H1 (cell line): ENCODE data around the gene ZNF425. TPM values are rescaled to one million over a fixed set of nuclear protein-coding genes. Genes with fewer than 3 reads are reported as not detected.

Source experiments
- CEBPB ChIP-seq: IDR thresholded peaks from 2 replicates; pipeline ENCODE4 v1.6.1; 2012; ENCODE audit warnings: low read depth, low read length
- EGR1 ChIP-seq: IDR thresholded peaks from 2 replicates; pipeline ENCODE4 v1.6.1; 2011; ENCODE audit warnings: low read depth, low read length, borderline replicate concordance
- JUN ChIP-seq: IDR thresholded peaks from 2 replicates; pipeline ENCODE4 v1.6.1; 2011; ENCODE audit warnings: low read depth, mild to moderate bottlenecking, improper control_type of control experiment, low read length
- MAX ChIP-seq: IDR thresholded peaks from 2 replicates; pipeline ENCODE4 v1.6.1; 2012; ENCODE audit warnings: inconsistent platforms
- NRF1 ChIP-seq: IDR thresholded peaks from 2 replicates; pipeline ENCODE4 v1.6.1; 2011; ENCODE audit warnings: mild to moderate bottlenecking, low read depth, low read length, improper control_type of control experiment
- RNF2 ChIP-seq: fragments of 200-900, 300-1000 bp; sonication (generic); IDR thresholded peaks from 2 replicates; pipeline ENCODE4 v1.7.1; 2016; ENCODE audit warnings: borderline replicate concordance, low read depth, mild to moderate bottlenecking, antibody characterized with exemption, low read length; ENCODE audit not compliant: poor library complexity, severe bottlenecking; ENCODE audit errors: missing control alignments
- polyA plus RNA-seq, 7 experiments: library from polyadenylated mRNA; depleted of rRNA in 3 of 7; stranded (reverse) in 5 of 7; unstranded in 2 of 7; fragments of >200 nt in 5 of 7; fragments of 200-250 nt in 2 of 7; gene quantifications; 1 replicate in 5 of 7; 2 replicates in 1 of 7; 4 replicates in 1 of 7; pipeline versions ENCODE4 v1.2.1 to v1.2.3, GENCODE V29; 2011 to 2013; ENCODE audit warnings: missing spikeins in 2 of 7, mixed read lengths in 2 of 7
- total RNA-seq: library from RNA; stranded (reverse); fragmentation: NEBNext Ultra II Directional; extraction: Animal tissue kit (Norgen Biotek cat#: 25700); gene quantifications from 2 replicates; pipeline ENCODE4 v1.2.1, GENCODE V29; 2021
- TF ChIP-seq, protein P1 (sequence below): IDR thresholded peaks from 2 replicates; pipeline ENCODE4 v1.6.1; 2012; ENCODE audit warnings: low read length, inconsistent platforms

ZNF425 gene
- total and polyA plus RNA-seq, 2 of the 8 experiments (the other 6 are each of a cell fraction or from before 2014, with no cell fraction given) = 3.4 to 6.1 TPM

DNA sequence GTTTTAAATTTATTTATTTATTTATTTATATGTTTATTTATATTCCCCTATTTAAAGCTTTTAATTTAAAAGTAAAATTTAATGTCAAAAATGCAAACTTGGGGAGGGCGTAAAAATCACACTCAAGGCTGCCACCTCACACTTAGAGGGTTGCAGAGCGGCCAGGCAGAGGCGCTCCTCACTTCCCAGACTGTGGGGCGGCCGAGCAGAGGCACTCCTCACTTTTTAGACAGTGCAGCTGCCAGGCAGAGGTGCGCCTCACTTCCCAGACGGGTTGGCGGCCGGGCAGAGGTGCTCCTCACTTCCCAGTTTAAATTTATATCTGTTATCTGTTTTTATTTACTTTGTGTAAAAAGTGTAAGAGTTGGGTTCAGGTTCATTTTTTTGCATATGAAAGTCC lies 10.0 kb upstream of the ZNF425 start (continued):
- TF ChIP-seq, protein P1, sequence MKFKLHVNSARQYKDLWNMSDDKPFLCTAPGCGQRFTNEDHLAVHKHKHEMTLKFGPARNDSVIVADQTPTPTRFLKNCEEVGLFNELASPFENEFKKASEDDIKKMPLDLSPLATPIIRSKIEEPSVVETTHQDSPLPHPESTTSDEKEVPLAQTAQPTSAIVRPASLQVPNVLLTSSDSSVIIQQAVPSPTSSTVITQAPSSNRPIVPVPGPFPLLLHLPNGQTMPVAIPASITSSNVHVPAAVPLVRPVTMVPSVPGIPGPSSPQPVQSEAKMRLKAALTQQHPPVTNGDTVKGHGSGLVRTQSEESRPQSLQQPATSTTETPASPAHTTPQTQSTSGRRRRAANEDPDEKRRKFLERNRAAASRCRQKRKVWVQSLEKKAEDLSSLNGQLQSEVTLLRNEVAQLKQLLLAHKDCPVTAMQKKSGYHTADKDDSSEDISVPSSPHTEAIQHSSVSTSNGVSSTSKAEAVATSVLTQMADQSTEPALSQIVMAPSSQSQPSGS = no peak
- TF ChIP-seq NRF1 = no peak
- no peak for TF ChIP-seq RNF2
- TF ChIP-seq EGR1 = no peak
- no peak for TF ChIP-seq MAX
- no peak for TF ChIP-seq CEBPB
- TF ChIP-seq JUN = no peak
